Mammary epithelial cell (primary cell): ENCODE measurements around the gene UBAP2.

Experiments
- CTCF ChIP-seq, 2 donors: IDR thresholded peaks in 1 of 2; conservative IDR thresholded peaks in 1 of 2; 2 replicates each; pipeline ENCODE4 v1.5.1; 2011 to 2012; ENCODE audit warnings: inconsistent platforms in 2 of 2, low read length in 2 of 2, mild to moderate bottlenecking in 2 of 2, control low read depth in 1 of 2, low read depth in 1 of 2; ENCODE audit not compliant: insufficient read depth in 1 of 2; ENCODE audit errors: extremely low read depth in 1 of 2
- EZH2 ChIP-seq: IDR thresholded peaks from 2 replicates; pipeline ENCODE4 v1.6.1; 2012; ENCODE audit warnings: low read length, inconsistent platforms, borderline replicate concordance

GRCh38 chr9:33932078-33932807 is 116.4 kb downstream of the UBAP2 start:
- TF ChIP-seq EZH2 (no peak), CTCF (conservative IDR thresholded peaks at IDR 0.05 in 1 of 2, IDR thresholded peaks at IDR 0.05 in 1 of 2; ENCODE audit: extremely low read depth in 1 of 2, insufficient read depth in 1 of 2, low read depth in 1 of 2, low read length in 2 of 2) (no peak)
